ENCODE measurements around the gene AICDA. TPM values are rescaled to one million over a fixed set of nuclear protein-coding genes. Genes with fewer than 3 reads are reported as not detected.
"Not testable (repeated sequence)": the region's sequence is repeated elsewhere in the genome, so short reads cannot be mapped to it uniquely, and the experiment has no call there.

The AICDA gene
- total RNA-seq, 1 experiment from 2014 or later, result not detected

DNA sequence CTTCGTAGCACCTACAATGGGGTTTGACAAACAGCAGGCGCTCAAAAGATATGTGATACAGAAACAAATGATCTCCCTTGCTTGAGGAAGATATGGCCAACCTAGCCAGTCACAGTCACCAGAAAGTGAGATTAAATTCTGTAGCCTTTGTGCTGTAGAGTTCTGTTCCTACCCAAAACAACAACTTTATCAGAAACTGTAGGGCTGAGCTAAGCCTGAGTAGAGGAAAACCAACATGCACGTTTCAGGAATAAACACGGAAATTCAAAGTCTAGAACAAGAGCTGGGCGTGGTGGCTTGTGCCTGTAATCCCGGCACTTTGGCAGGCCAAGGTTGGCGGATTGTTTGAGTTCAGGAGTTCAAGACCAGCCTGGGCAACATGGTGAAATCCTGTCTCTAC is 23.0 kb downstream of the AICDA start:
- DNase-seq (ENCODE audit: low read depth, low spot score) (no peak), ATAC-seq (no peak)
- POLR2A ChIA-PET, result no interaction called here
- Histone ChIP-seq H3K36me3 (ENCODE audit: control insufficient read depth in 1 of 2, insufficient read depth in 2 of 2, low read length in 2 of 2) (no peaks in the 10 kb centered on the region), H3K4me1 (ENCODE audit: control insufficient read depth in 1 of 2, insufficient read depth in 2 of 2, low read length in 2 of 2) (no peaks in the 10 kb centered on the region), H3K27me3 (ENCODE audit: insufficient read depth, low read length) (no peaks in the 10 kb centered on the region), H3K9ac (ENCODE audit: low read length) (no peak overlapping the region), H2AFZ (ENCODE audit: low read depth, low read length, poor library complexity, severe bottlenecking) (no peak overlapping the region), H3K4me3 (replicated peaks in 1 of 2; ENCODE audit: low read depth in 1 of 2, low read length in 2 of 2) (no peak overlapping the region), H4K20me1 (ENCODE audit: insufficient read depth) (no peaks in the 10 kb centered on the region), H3K27ac (ENCODE audit: low read depth, low read length) (no peak overlapping the region), H3K4me2 (ENCODE audit: low read length) (no peak overlapping the region), H3K9me3 (ENCODE audit: control insufficient read depth in 1 of 2, insufficient read depth in 1 of 2, low read depth in 1 of 2, low read length in 2 of 2) (no peaks in the 10 kb centered on the region), H3K79me2 (ENCODE audit: insufficient read depth, low read length) (no peaks in the 10 kb centered on the region), H3K9me2 (ENCODE audit: insufficient read depth) (peaks cover 2% of the 10 kb centered on the region; the same call in 1 of the 2 replicates)
- no peak for TF ChIP-seq CEBPB (IDR thresholded peaks at IDR 0.05; ENCODE audit: low read depth)
- TF ChIP-seq JUND (IDR thresholded peaks at IDR 0.05), result no peak
- TF ChIP-seq POLR2AphosphoS5 (IDR thresholded peaks at IDR 0.05; ENCODE audit: low read depth, low read length), result no peak
- no peak for TF ChIP-seq YY1 (IDR thresholded peaks at IDR 0.05; ENCODE audit: extremely low read depth, insufficient replicate concordance, low read depth, low read length)
- TF ChIP-seq, protein P1, sequence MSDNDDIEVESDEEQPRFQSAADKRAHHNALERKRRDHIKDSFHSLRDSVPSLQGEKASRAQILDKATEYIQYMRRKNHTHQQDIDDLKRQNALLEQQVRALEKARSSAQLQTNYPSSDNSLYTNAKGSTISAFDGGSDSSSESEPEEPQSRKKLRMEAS (IDR thresholded peaks at IDR 0.05), result no peak
- no peak for TF ChIP-seq CBX3 (IDR thresholded peaks at IDR 0.05; ENCODE audit: low read depth)
- TF ChIP-seq, protein P2, sequence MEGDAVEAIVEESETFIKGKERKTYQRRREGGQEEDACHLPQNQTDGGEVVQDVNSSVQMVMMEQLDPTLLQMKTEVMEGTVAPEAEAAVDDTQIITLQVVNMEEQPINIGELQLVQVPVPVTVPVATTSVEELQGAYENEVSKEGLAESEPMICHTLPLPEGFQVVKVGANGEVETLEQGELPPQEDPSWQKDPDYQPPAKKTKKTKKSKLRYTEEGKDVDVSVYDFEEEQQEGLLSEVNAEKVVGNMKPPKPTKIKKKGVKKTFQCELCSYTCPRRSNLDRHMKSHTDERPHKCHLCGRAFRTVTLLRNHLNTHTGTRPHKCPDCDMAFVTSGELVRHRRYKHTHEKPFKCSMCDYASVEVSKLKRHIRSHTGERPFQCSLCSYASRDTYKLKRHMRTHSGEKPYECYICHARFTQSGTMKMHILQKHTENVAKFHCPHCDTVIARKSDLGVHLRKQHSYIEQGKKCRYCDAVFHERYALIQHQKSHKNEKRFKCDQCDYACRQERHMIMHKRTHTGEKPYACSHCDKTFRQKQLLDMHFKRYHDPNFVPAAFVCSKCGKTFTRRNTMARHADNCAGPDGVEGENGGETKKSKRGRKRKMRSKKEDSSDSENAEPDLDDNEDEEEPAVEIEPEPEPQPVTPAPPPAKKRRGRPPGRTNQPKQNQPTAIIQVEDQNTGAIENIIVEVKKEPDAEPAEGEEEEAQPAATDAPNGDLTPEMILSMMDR (IDR thresholded peaks at IDR 0.05 in 2 of 3, conservative IDR thresholded peaks at IDR 0.05 in 1 of 3; ENCODE audit: borderline replicate concordance in 1 of 3, insufficient read depth in 1 of 3, low read depth in 2 of 3, low read length in 2 of 3), result no peak
- no peak for TF ChIP-seq RAD21 (IDR thresholded peaks at IDR 0.05; ENCODE audit: low read depth)
- TF ChIP-seq FOSL1 (IDR thresholded peaks at IDR 0.05; ENCODE audit: low read depth), result no peak
- no TSS peak for BruUV-seq (replicated peaks)
- CTCF ChIA-PET, result interaction anchor here (1.5 kb wide), 1 partner anchor 19 kb away, joined by 3 read pairs; no protein-coding TSS in a partner anchor
- RAD21 ChIA-PET (ENCODE audit: low non-redundant PET in 1 of 2, low total read pairs in 2 of 2, uncharacterized antibody in 2 of 2, unreplicated experiment in 2 of 2), result no interaction called here
- intact Hi-C loops (cut with micrococcal nuclease), result no loop called here

DNA sequence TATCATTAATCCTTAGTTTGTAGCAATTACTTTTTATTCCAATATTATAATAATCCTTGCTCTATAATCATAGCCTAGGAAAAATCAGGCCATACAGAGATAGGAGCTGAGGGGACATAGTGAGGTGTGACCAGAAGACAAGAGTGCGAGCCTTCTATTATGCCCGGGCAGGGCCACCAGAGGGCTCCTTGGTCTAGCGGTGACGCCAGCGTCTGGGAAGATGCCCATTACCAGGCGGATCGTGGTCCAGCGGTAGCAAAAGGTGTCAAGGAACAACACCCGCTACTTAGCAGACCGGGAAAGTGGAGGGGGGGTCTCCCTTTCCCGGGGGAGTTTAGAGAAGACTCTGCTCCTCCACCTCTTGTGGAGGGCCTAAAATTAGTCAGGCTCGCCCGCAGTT is 28.2 kb downstream of the AICDA start:
- CTCF ChIA-PET, result interaction anchor here (1.0 to 1.8 kb wide), 2 partner anchors 25 to 40 kb away, joined by 3 to 4 read pairs; no protein-coding TSS in a partner anchor
- ATAC-seq; RAD21 ChIA-PET (ENCODE audit: low non-redundant PET in 1 of 2, low total read pairs in 2 of 2, uncharacterized antibody in 2 of 2, unreplicated experiment in 2 of 2); H3K9me2 ChIP-seq (ENCODE audit: insufficient read depth); H3K27me3 ChIP-seq (ENCODE audit: insufficient read depth, low read length); POLR2A ChIA-PET; BruUV-seq (replicated peaks); intact Hi-C loops (cut with micrococcal nuclease); H3K79me2 ChIP-seq (ENCODE audit: insufficient read depth, low read length); H3K36me3 ChIP-seq (ENCODE audit: control insufficient read depth in 1 of 2, insufficient read depth in 2 of 2, low read length in 2 of 2); H3K4me3 ChIP-seq (replicated peaks in 1 of 2; ENCODE audit: low read depth in 1 of 2, low read length in 2 of 2); H4K20me1 ChIP-seq (ENCODE audit: insufficient read depth); H3K9ac ChIP-seq (ENCODE audit: low read length); H3K4me2 ChIP-seq (ENCODE audit: low read length); H3K4me1 ChIP-seq (ENCODE audit: control insufficient read depth in 1 of 2, insufficient read depth in 2 of 2, low read length in 2 of 2); H3K9me3 ChIP-seq (ENCODE audit: control insufficient read depth in 1 of 2, insufficient read depth in 1 of 2, low read depth in 1 of 2, low read length in 2 of 2); H3K27ac ChIP-seq (ENCODE audit: low read depth, low read length); DNase-seq (ENCODE audit: low read depth, low spot score); H2AFZ ChIP-seq (ENCODE audit: low read depth, low read length, poor library complexity, severe bottlenecking): not testable (repeated sequence)

All from HCT116 (cell line).